ENCODE data around the gene GRAP2. TPM values are rescaled to one million over a fixed set of nuclear protein-coding genes. Genes with fewer than 3 reads are reported as not detected.

GRAP2 gene
- total and polyA plus RNA-seq, 8 donors = 0.42 to 1.3 (median 0.79) TPM

DNA sequence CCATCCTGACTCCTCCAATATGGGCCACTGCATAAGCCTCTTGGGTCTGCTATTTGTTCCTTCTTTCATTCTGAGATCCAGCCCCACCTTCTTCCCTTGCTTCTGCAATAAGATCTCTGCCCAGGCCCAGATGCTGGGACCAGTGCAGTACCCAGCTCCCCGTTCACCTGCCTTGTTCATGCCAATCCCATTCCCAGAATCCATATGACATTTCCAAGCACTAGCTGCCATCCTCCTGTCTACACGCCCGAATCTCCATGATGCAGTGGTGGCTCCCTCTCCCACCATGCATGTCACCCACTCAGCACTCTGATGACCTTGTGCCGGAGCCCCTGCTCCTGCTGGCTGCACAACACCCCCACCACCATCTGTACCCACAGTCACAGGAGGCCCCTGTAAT is 82.5 kb downstream of the GRAP2 start:
- peaks cover 0 to 2% (median 0%) of the 10 kb centered on the region in 4 donors for H3K27me3 ChIP-seq
- TF ChIP-seq, protein P1, sequence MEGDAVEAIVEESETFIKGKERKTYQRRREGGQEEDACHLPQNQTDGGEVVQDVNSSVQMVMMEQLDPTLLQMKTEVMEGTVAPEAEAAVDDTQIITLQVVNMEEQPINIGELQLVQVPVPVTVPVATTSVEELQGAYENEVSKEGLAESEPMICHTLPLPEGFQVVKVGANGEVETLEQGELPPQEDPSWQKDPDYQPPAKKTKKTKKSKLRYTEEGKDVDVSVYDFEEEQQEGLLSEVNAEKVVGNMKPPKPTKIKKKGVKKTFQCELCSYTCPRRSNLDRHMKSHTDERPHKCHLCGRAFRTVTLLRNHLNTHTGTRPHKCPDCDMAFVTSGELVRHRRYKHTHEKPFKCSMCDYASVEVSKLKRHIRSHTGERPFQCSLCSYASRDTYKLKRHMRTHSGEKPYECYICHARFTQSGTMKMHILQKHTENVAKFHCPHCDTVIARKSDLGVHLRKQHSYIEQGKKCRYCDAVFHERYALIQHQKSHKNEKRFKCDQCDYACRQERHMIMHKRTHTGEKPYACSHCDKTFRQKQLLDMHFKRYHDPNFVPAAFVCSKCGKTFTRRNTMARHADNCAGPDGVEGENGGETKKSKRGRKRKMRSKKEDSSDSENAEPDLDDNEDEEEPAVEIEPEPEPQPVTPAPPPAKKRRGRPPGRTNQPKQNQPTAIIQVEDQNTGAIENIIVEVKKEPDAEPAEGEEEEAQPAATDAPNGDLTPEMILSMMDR (IDR thresholded peaks at IDR 0.05) = no peak
- FAIRE-seq (no peak), DNase-seq (no peak), ATAC-seq (no peak)
- intact Hi-C loops (cut with DNase I) = no loop called here
- no peak overlapping the region for H3K4me3 ChIP-seq
- no peaks in the 10 kb centered on the region for H3K4me1 ChIP-seq
- 91 to 98% methylated on average over 4 of the region's 4 CpGs for WGBS, 2 donors
- H3K27ac ChIP-seq = no peak overlapping the region
- H3K9me3 ChIP-seq = no peaks in the 10 kb centered on the region
- no peaks in the 10 kb centered on the region for H3K36me3 ChIP-seq

- H3K27me3 ChIP-seq = peaks cover 0 to 2% (median 0%) of the 10 kb centered on the region in 4 donors
- intact Hi-C loops (cut with DNase I) = no loop called here
- H3K27ac ChIP-seq = no peak overlapping the region
- FAIRE-seq (no peak), DNase-seq (no peak), ATAC-seq (no peak)
- TF ChIP-seq, protein P1 (IDR thresholded peaks at IDR 0.05) = no peak
- H3K4me3 ChIP-seq = no peak overlapping the region
- H3K36me3 ChIP-seq = no peaks in the 10 kb centered on the region
- H3K4me1 ChIP-seq = no peaks in the 10 kb centered on the region
- H3K9me3 ChIP-seq = no peaks in the 10 kb centered on the region
- WGBS, 2 donors = 75 to 79% methylated on average over 2 of the region's 2 CpGs
These were observed 83.1 kb downstream of the GRAP2 start for GRCh38 chr22:39984006-39984405.

DNA sequence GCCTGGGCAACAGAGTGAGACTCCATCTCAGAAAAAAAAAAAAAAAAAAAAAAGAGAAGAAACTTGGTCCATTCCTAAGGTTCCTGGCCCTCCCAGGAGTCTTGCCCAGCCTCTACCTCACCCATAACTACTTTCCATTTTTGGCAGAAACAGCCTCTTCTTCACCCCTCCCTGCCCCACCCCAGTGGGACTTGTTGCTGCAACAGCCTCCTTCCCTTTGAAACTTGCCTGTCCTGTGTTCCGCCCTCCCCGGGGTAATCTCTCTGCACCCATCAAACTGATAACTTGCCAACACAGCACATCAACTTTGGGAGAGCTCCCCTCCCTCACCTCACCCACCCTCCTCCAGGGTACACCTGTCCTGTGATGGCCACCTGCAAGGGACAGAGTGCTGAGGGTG is 83.9 kb downstream of the GRAP2 start:
- H3K4me1 ChIP-seq = no peaks in the 10 kb centered on the region
- no peaks in the 10 kb centered on the region for H3K36me3 ChIP-seq
- intact Hi-C loops (cut with DNase I) = no loop called here
- no peak for ATAC-seq
- TF ChIP-seq, protein P1 (IDR thresholded peaks at IDR 0.05) = no peak
- no peaks in the 10 kb centered on the region for H3K9me3 ChIP-seq
- H3K27ac ChIP-seq = no peak overlapping the region
- no peak overlapping the region for H3K4me3 ChIP-seq
- no peak for FAIRE-seq
- 88 to 94% methylated on average over 2 of the region's 2 CpGs for WGBS, 2 donors
- H3K27me3 ChIP-seq = peaks cover 0 to 2% (median 0%) of the 10 kb centered on the region in 4 donors
- DNase-seq = no peak

DNA sequence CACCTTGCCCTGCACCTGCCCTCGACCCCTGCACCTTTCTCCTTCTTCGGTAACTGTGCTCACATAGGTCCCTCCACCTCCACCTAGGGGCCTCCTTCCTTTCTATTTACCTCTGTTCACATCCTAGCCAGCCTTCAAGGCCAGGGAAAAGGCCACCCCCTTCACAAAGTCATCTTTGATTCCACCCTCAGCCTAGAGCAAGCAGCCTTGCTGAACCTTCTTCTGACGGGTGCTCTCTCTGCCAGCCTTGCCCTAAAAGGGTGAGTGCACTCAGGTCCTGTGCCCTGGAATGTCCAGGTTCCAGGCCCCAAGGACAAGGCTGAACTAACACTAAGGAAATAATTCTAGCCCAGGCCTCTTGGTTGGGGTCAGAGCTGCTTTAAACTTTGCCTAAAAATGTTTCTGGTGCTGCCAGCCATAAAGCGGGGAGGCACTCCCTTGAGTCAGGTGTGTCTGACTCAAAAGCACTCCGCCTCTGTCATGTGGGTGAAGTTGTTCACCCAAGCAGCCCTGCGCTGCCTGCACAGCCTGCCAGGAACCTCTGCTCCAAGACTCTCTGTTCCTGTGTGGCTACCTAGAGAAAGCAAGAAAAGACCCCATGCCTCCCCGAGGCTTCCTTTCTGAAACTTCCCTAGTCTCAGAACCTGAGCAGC is 84.6 kb downstream of the GRAP2 start:
- no peaks in the 10 kb centered on the region for H3K36me3 ChIP-seq
- TF ChIP-seq, protein P1 (IDR thresholded peaks at IDR 0.05) = no peak
- H3K27ac ChIP-seq = no peak overlapping the region
- no peak for ATAC-seq
- WGBS, 2 donors = 88 to 90% methylated on average over 7 of the region's 7 CpGs
- no peak for FAIRE-seq
- intact Hi-C loops (cut with DNase I) = no loop called here
- peaks cover 0 to 4% (median 0%) of the 10 kb centered on the region in 3 donors for H3K4me1 ChIP-seq
- H3K27me3 ChIP-seq = peaks cover 0 to 2% (median 0%) of the 10 kb centered on the region in 4 donors
- DNase-seq = no peak
- no peak overlapping the region for H3K4me3 ChIP-seq
- no peaks in the 10 kb centered on the region for H3K9me3 ChIP-seq

DNA sequence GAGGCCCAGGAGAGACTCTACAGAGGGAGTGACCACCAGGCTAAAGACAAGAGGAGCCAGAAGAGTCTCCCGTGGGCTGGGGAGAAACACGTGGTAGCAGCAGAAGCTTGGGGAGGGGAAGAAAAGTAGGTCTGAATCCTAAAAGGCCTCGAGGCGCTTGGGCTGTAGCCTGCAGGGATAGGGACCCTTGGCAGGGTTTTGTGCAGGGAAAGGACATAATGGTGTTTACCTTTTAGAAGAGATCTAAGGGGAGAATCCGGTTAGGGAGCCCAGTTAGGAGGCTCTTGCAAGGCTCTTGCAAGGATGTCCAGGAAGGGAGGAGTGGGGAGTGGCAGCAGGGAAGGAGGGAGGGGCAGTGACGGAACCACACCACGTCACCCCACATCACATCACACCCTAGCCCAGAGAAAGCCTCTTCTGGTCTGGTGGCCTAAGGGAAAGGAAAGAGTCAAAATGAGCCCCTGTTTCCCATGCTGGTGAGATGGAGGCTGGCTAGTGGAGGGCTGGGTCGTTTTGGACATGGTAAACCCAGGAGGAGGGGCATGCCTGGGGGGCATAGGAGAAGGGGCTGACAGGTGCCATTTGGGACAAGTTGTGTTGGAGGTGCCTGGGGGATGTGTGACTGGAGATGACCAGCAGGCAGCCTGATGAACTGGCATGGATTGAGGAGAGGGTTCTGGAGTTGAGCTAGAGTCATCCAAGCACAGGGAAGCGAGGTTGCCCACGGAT is 87.7 kb downstream of the GRAP2 start:
- Histone ChIP-seq H3K36me3 (no peaks in the 10 kb centered on the region), H3K27ac (no peak overlapping the region), H3K4me3 (no peak overlapping the region), H3K27me3 (peaks cover 0 to 2% (median 0%) of the 10 kb centered on the region in 4 donors), H3K4me1 (peaks cover 2 to 16% (median 13%) of the 10 kb centered on the region in 3 donors), H3K9me3 (no peaks in the 10 kb centered on the region)
- 82 to 84% methylated on average over 10 of the region's 10 CpGs for WGBS, 2 donors
- FAIRE-seq (no peak), DNase-seq (no peak), ATAC-seq (no peak)
- TF ChIP-seq, protein P1 (IDR thresholded peaks at IDR 0.05) = no peak
- intact Hi-C loops (cut with DNase I) = no loop called here
